HG02588 (cell line): Measurements from ENCODE around the gene POLR1D.

Experiments
- ATAC-seq: cut with Tn5 transposase; IDR thresholded peaks from one replicate; pipeline ENCODE4 v1.9.1; 2021; ENCODE audit warnings: mild to moderate bottlenecking, moderate library complexity; ENCODE audit not compliant: unreplicated experiment

Gene POLR1D, protein sequence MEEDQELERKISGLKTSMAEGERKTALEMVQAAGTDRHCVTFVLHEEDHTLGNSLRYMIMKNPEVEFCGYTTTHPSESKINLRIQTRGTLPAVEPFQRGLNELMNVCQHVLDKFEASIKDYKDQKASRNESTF

GRCh38 chr13:27621366-27622101 is at the start of gene POLR1D:
Gene POLR1D (plus strand): TSS chr13:27621892. CDS start chr13:27621984, 92 bp downstream.
- peak; percentile 59 for ATAC-seq

- no peak for ATAC-seq
Measured at GRCh38 chr13:27572234-27572901, 49.3 kb upstream of the POLR1D start.

GRCh38 chr13:27573265-27573664 is 48.4 kb upstream of the POLR1D start:
- ATAC-seq, result no peak

GRCh38 chr13:27574661-27575060 is 47.0 kb upstream of the POLR1D start:
- ATAC-seq, result no peak

- no peak for ATAC-seq
Measured at GRCh38 chr13:27578121-27579030, 43.3 kb upstream of the POLR1D start.

DNA sequence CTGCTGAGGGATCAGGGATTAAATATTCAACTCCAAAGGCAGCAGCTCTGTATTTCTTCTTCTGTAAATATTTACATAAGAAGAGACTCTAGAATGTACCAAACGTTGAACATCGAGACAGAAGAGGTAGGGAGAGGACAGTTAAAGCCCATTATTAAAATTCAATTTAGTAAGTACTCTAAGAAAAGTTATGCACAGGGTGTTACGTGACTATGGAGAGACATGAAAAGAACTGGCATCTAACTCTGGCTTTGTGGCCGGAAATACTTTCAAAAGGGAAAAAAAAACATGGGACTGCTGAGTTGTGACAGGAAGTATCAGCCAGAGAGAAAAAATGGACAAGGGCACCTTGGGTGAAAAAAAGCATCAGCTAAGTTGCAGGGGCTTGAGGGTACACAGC is 38.0 kb upstream of the POLR1D start:
- ATAC-seq, result no peak

- no peak for ATAC-seq
Measured at GRCh38 chr13:27587095-27587746, 34.5 kb upstream of the POLR1D start.

DNA sequence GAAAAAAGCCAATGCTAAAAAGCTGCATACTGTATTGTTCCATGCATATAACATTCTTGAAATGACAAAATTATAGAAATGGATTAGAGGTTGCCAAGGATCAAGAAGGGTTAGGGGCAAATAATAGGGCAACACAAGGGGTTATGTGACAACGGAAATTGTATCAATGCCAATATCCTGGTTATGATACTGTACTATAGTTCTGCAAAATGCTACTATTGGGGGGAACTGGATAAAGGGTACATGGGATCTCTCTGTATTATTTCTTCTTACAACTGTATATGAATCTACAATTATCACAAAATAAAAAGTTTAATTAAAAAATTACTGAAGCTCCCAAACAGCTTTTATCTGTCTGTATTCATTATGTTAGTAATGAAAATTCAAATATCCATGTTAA is 33.3 kb upstream of the POLR1D start:
- ATAC-seq, result no peak

- ATAC-seq, result no peak
Measured at GRCh38 chr13:27592865-27593264, 28.8 kb upstream of the POLR1D start.

GRCh38 chr13:27593267-27593666 is 28.4 kb upstream of the POLR1D start:
- ATAC-seq, result no peak

GRCh38 chr13:27595055-27595811 is 26.5 kb upstream of the POLR1D start:
- no peak for ATAC-seq

DNA sequence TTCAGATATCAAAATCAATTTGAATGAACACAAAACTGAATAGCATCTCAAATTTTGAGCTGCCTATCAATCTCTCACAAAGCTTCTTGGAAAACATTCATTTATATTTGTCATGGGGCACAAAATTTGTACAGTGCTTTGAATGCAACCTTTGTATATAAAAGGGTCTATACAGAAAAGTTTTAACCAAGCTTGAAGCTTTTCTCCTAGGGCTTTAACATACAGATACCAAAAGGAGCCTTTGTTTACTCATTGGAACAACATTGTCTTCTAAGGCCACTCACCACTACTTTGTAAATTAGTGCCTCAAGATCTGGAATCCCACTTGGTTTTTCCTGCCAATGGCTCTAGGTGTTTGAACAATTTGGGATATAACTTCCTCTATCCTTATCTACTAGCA is 22.6 kb upstream of the POLR1D start:
- ATAC-seq, result no peak

DNA sequence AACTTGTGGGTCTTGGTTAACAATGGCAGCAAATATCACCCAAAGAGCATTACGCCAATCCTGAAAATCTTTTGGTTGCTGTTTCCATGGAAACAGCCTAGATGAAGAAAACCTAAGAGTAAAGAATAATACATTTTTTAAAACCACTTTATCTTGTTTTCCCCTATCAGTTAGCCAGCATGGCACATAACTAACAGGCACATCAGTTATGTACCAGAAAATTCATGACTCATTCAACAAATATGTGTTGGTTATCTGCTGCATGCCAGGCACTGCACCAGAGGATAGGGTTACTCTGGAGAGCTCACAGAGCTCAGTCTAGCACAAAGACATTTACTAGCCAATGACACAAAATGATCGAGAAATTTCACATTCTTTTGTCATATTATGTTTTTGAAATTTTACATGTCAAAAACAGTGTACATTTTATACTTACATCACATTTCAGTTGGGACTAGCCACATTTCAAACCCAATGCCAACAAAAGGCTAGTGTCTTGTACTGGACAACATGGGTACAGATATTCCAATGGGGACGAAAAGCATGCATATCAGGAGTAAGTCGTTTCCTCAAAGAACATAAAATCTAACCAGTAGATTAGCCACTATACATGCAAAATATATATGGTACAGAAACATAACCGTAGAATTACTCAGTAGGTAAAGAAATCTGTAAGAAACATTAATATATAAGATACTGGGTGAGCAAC is 21.7 kb upstream of the POLR1D start:
- ATAC-seq, result no peak

DNA sequence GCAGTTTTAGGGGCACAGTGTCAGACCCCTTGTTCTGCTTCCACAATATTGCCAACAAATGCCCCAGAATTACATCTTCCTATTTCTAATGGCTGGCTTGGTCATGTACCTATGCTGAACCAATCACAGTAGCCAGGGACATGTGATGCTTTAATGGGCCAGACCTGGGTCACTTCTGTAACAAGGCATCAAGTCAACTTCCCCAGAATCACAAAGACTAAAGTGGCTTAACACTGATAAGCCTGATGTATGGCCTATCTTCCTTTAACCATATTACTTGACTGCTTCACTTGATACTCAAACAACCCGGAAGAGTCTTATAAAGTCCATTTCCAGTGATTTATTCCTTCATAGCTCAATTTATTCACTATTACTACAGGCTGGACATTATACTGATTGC is 21.0 kb upstream of the POLR1D start:
- no peak for ATAC-seq

DNA sequence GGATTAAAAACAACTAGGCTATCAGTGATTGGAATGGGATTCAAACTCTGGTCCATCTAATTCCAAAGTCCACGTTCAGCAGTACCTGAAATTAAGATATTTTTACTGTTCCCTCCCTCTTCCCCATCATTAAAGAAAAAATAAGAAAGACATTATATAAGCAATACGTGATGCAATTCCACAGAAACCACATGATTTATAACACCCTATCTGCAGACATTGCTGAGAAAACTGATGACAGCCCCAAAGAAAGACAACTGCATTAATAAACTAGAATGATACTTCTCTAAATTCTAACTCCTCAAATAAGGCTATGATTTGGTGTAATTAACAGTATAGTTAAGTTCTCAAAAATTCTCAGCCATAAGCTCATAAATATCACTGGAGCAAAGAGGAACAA is 20.5 kb upstream of the POLR1D start:
- no peak for ATAC-seq

DNA sequence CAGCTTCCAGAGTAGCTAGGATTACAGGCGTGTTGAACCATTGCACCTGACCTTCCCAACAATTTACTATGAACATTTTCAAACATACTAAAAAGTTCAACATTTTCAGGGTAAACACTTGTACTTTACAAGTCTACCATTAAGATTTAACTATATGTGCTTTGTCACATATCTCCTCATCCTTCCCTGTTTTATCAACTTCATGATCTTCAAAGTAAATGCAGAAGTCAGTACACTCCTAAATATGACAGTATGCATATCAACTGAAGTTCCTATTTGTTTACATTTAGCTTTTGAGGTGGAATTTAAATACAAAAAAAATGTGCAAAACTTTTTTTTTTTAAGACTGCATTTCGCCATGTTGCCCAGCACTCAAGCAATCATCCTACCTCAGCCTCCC is 19.9 kb upstream of the POLR1D start:
- ATAC-seq, result no peak

GRCh38 chr13:27605099-27605498 is 16.6 kb upstream of the POLR1D start:
- ATAC-seq, result no peak

- ATAC-seq, result no peak
Measured at GRCh38 chr13:27605610-27606200, 16.0 kb upstream of the POLR1D start.

DNA sequence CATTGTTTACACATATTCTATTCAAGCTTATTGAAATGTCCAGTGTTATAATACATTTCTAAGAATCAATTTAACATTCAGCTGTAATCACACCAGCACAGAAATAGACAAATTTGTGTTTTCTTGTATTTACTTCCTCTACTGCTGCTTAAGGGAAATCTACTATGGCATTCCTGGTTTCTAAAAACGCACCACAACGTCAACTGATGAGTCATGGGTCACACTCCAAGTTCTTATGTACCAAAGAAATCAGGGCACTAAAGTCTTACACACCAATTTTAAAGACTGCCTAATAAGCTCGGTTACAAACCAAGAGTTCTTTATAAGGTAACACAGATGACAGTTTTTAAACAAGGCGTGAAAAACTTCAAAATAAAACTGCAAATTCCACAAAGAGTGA is 14.6 kb upstream of the POLR1D start:
- no peak for ATAC-seq
